HCT116 (cell line): ENCODE data around the gene ZNF282. TPM values are rescaled to one million over a fixed set of nuclear protein-coding genes. Genes with fewer than 3 reads are reported as not detected.

Source experiments
- ATAC-seq: fragments of 200-7000 bp; cut with Tn5 transposase; 2 replicates; pipeline ENCODE4 v1.9.1; 2020; ENCODE audit warnings: mild to moderate bottlenecking, moderate library complexity
- BruUV-seq: library from RNA; stranded (reverse); fragments of 400-500 nt; replicated peaks from 2 replicates; lab custom pipeline; 2021; lab: Mats Ljungman, UMichigan
- CTCF ChIA-PET: fragments of 300-600 bp; sonication (Branson Sonifier 250); formaldehyde crosslinking; loops from one replicate; lab custom pipeline; 2021; ENCODE audit warnings: antibody characterized with exemption; lab: Charles Lee
- POLR2A ChIA-PET: fragments of 300-600, 350-600 bp; sonication (Branson Sonifier 250); formaldehyde crosslinking; loops from one replicate; lab custom pipeline; 2021; ENCODE audit warnings: antibody characterized with exemption; lab: Charles Lee
- RAD21 ChIA-PET, 2 experiments: fragments of 300-600 bp; sonication (Branson Sonifier 250); formaldehyde crosslinking; loops; one replicate each; lab custom pipeline; 2023; ENCODE audit warnings: low total read pairs in 2 of 2; ENCODE audit not compliant: uncharacterized antibody in 2 of 2, unreplicated experiment in 2 of 2, low non-redundant PET in 1 of 2; lab: Charles Lee
- DNase-seq: peaks from one replicate; pipeline ENCODE4 v3.0.0-alpha.2; 2010; ENCODE audit warnings: low read depth, low spot score
- H2AFZ ChIP-seq: fragments of 200-600 bp; shearing (Covaris generic), sonication (generic); 2 replicates; pipeline ENCODE4 v1.6.1; 2017; ENCODE audit warnings: low read depth, mixed run types, mixed read lengths, antibody characterized with exemption, low read length; ENCODE audit not compliant: poor library complexity, severe bottlenecking
- H3K27ac ChIP-seq: 2 replicates; pipeline ENCODE4 v1.5.1; 2012; ENCODE audit warnings: low read depth, low read length
- H3K27me3 ChIP-seq: fragments of 200-600 bp; sonication (generic); 2 replicates; pipeline ENCODE4 v1.6.1; 2016; ENCODE audit warnings: mixed run types, low read length, mixed read lengths; ENCODE audit not compliant: insufficient read depth
- H3K36me3 ChIP-seq, 2 experiments: fragments of 200-500 bp in 1 of 2; fragments of 200-600 bp in 1 of 2; sonication (Bioruptor generic) in 1 of 2; sonication (generic) in 1 of 2; 2 replicates each; pipeline versions ENCODE4 v1.5.1 to v1.6.1; 2014 to 2016; ENCODE audit warnings: low read length in 2 of 2, inconsistent platforms in 1 of 2, mixed read lengths in 1 of 2, mixed run types in 1 of 2; ENCODE audit not compliant: insufficient read depth in 2 of 2, control insufficient read depth in 1 of 2
- H3K4me1 ChIP-seq, 2 experiments: fragments of 200-600 bp in 1 of 2; sonication (generic) in 1 of 2; 2 replicates each; pipeline versions ENCODE4 v1.5.1 to v1.6.1; 2012 to 2017; ENCODE audit warnings: low read length in 2 of 2, inconsistent platforms in 1 of 2, mild to moderate bottlenecking in 1 of 2, mixed read lengths in 1 of 2, mixed run types in 1 of 2, moderate library complexity in 1 of 2; ENCODE audit not compliant: insufficient read depth in 2 of 2, control insufficient read depth in 1 of 2
- H3K4me2 ChIP-seq: fragments of 200-600 bp; sonication (generic); 2 replicates; pipeline ENCODE4 v1.6.1; 2017; ENCODE audit warnings: mixed run types, low read length, mixed read lengths
- H3K4me3 ChIP-seq, 2 experiments: fragments of 200-600 bp in 1 of 2; sonication (generic) in 1 of 2; replicated peaks in 1 of 2; 2 replicates each; pipeline ENCODE4 v1.5.1; 2011 to 2016; ENCODE audit warnings: low read length in 2 of 2, control low read depth in 1 of 2, low read depth in 1 of 2, mild to moderate bottlenecking in 1 of 2, mixed read lengths in 1 of 2, mixed run types in 1 of 2
- H3K79me2 ChIP-seq: fragments of 200-600 bp; sonication (generic); 2 replicates; pipeline ENCODE4 v1.6.1; 2017; ENCODE audit warnings: mild to moderate bottlenecking, mixed run types, low read length, moderate library complexity, mixed read lengths; ENCODE audit not compliant: insufficient read depth
- H3K9ac ChIP-seq: fragments of 200-600 bp; sonication (generic); 2 replicates; pipeline ENCODE4 v1.6.1; 2016; ENCODE audit warnings: low read length, mixed read lengths
- H3K9me2 ChIP-seq: fragments of 200-600 bp; sonication (generic), shearing (Covaris generic); 2 replicates; pipeline ENCODE4 v1.6.1; 2017; ENCODE audit warnings: mixed run types, mild to moderate bottlenecking, moderate library complexity; ENCODE audit not compliant: insufficient read depth
- H3K9me3 ChIP-seq, 2 experiments: fragments of 200-500 bp in 1 of 2; fragments of 200-600 bp in 1 of 2; sonication (Bioruptor generic) in 1 of 2; sonication (generic) in 1 of 2; 2 replicates each; pipeline ENCODE4 v1.6.1; 2014 to 2017; ENCODE audit warnings: low read length in 2 of 2, mixed read lengths in 2 of 2, inconsistent platforms in 1 of 2, low read depth in 1 of 2, mild to moderate bottlenecking in 1 of 2, mixed run types in 1 of 2, moderate library complexity in 1 of 2; ENCODE audit not compliant: control insufficient read depth in 1 of 2, insufficient read depth in 1 of 2
- H4K20me1 ChIP-seq: fragments of 200-600 bp; sonication (generic), shearing (Covaris generic); 2 replicates; pipeline ENCODE4 v1.6.1; 2017; ENCODE audit warnings: mixed run types, mild to moderate bottlenecking, moderate library complexity; ENCODE audit not compliant: insufficient read depth
- CEBPB ChIP-seq: IDR thresholded peaks from 2 replicates; pipeline ENCODE4 v1.6.1; 2012; ENCODE audit warnings: low read depth
- EGR1 ChIP-seq: IDR thresholded peaks from 2 replicates; pipeline ENCODE4 v1.6.1; 2012; ENCODE audit warnings: low read depth
- ELF1 ChIP-seq: IDR thresholded peaks from 2 replicates; pipeline ENCODE4 v1.6.1; 2012; ENCODE audit warnings: low read depth, borderline replicate concordance
- EZH2 ChIP-seq: fragments of 200-600 bp; sonication (generic); IDR thresholded peaks from 2 replicates; pipeline ENCODE4 v1.6.1; 2017; ENCODE audit warnings: antibody characterized with exemption, mixed run types
- EZH2phosphoT487 ChIP-seq: fragments of 200-600 bp; IDR thresholded peaks from 2 replicates; pipeline ENCODE4 v1.6.1; 2018; ENCODE audit warnings: antibody characterized with exemption, borderline replicate concordance
- FOSL1 ChIP-seq: IDR thresholded peaks from 2 replicates; pipeline ENCODE4 v1.6.1; 2012; ENCODE audit warnings: low read depth
- SRF ChIP-seq: IDR thresholded peaks from 2 replicates; pipeline ENCODE4 v1.6.1; 2012; ENCODE audit warnings: low read depth
- TCF7L2 ChIP-seq: IDR thresholded peaks from 2 replicates; pipeline ENCODE4 v1.7.0; 2011; ENCODE audit warnings: borderline replicate concordance, inconsistent platforms; ENCODE audit not compliant: insufficient read depth, insufficient read length; ENCODE audit errors: extremely low read depth
- intact Hi-C: fragments of 100-400 bp; cut with micrococcal nuclease; formaldehyde crosslinking; loops from 2 replicates; pipeline ENCODE4 v1.10.0; 2022
- total RNA-seq: library from RNA; stranded (reverse); gene quantifications from one replicate; pipeline ENCODE4 v1.2.1, GENCODE V29; 2021; ENCODE audit not compliant: unreplicated experiment

Gene ZNF282
- total RNA-seq, 1 experiment from 2014 or later = 30.4 TPM

- H3K9me2 ChIP-seq = no peaks in the 10 kb centered on the region
- H3K36me3 ChIP-seq = no peaks in the 10 kb centered on the region
- ChIA-PET POLR2A (no interaction called here), CTCF (no interaction called here), RAD21 (no interaction called here)
- no peak overlapping the region for H3K9ac ChIP-seq
- H3K27ac ChIP-seq = no peak overlapping the region
- no peak for ATAC-seq
- H3K79me2 ChIP-seq = no peaks in the 10 kb centered on the region
- H2AFZ ChIP-seq = no peak overlapping the region
- H3K4me2 ChIP-seq = no peak overlapping the region
- intact Hi-C loops = no loop called here
- no peaks in the 10 kb centered on the region for H3K27me3 ChIP-seq
- no peaks in the 10 kb centered on the region for H3K9me3 ChIP-seq
- H3K4me1 ChIP-seq = no peaks in the 10 kb centered on the region
- BruUV-seq = TSS peak; percentile 25
- H4K20me1 ChIP-seq = no peaks in the 10 kb centered on the region
- DNase-seq = no peak
- TF ChIP-seq EZH2 = no peak
- TF ChIP-seq SRF = no peak
- no peak for TF ChIP-seq ELF1
- no peak for TF ChIP-seq TCF7L2
- TF ChIP-seq CEBPB = no peak
- TF ChIP-seq FOSL1 = no peak
- no peak for TF ChIP-seq EGR1
- no peak overlapping the region for H3K4me3 ChIP-seq
Observed at GRCh38 chr7:149188213-149188612, 7.1 kb upstream of the ZNF282 start.

- Histone ChIP-seq H3K27ac (no peak overlapping the region), H3K9me2 (no peaks in the 10 kb centered on the region), H3K27me3 (no peaks in the 10 kb centered on the region), H2AFZ (no peak overlapping the region), H3K4me3 (no peak overlapping the region), H3K9me3 (no peaks in the 10 kb centered on the region), H3K79me2 (no peaks in the 10 kb centered on the region), H3K4me1 (no peaks in the 10 kb centered on the region), H4K20me1 (no peaks in the 10 kb centered on the region), H3K4me2 (no peak overlapping the region), H3K36me3 (no peaks in the 10 kb centered on the region), H3K9ac (no peak overlapping the region)
- BruUV-seq = no TSS peak
- TF ChIP-seq EZH2 = no peak
- no peak for TF ChIP-seq EZH2phosphoT487
- ChIA-PET RAD21 (no interaction called here), POLR2A (no interaction called here), CTCF (no interaction called here)
- no peak for DNase-seq
- intact Hi-C loops = no loop called here
- no peak for ATAC-seq
Observed at GRCh38 chr7:149188637-149189259, 6.6 kb upstream of the ZNF282 start.
